Measurements from ENCODE around the gene NFIA.
"Not testable (repeated sequence)": the region's sequence is repeated elsewhere in the genome, so short reads cannot be mapped to it uniquely, and the experiment has no call there.

NFIA gene

GRCh38 chr1:61447968-61448430 is 365.6 kb downstream of the NFIA start:
- DNase-seq, result no peak

- no peak for DNase-seq
Measured at GRCh38 chr1:61448914-61449313, 366.6 kb downstream of the NFIA start.

GRCh38 chr1:61449410-61449809 is 367.0 kb downstream of the NFIA start:
- DNase-seq, result no peak

GRCh38 chr1:61450454-61450853 is 368.1 kb downstream of the NFIA start:
- DNase-seq, result no peak

- DNase-seq, result no peak
Measured at GRCh38 chr1:61450872-61451571, 368.7 kb downstream of the NFIA start.

- no peak for DNase-seq
Measured at GRCh38 chr1:61451572-61451968, 369.2 kb downstream of the NFIA start.

- DNase-seq, result no peak
Measured at GRCh38 chr1:61452176-61453035, 370.0 kb downstream of the NFIA start.

- DNase-seq, result peak; percentile 65
Measured at GRCh38 chr1:61453111-61453961, 371.0 kb downstream of the NFIA start.

GRCh38 chr1:61455400-61455799 is 373.0 kb downstream of the NFIA start:
- DNase-seq, result no peak

- no peak for DNase-seq
Measured at GRCh38 chr1:61457526-61458040, 375.2 kb downstream of the NFIA start.

GRCh38 chr1:61459345-61459744 is 377.0 kb downstream of the NFIA start:
- DNase-seq, result no peak

GRCh38 chr1:61460191-61460590 is 377.8 kb downstream of the NFIA start:
- no peak for DNase-seq

GRCh38 chr1:61461406-61462384 is 379.3 kb downstream of the NFIA start:
- no peak for DNase-seq

- DNase-seq, result no peak
Measured at GRCh38 chr1:61462628-61463027, 380.3 kb downstream of the NFIA start.

GRCh38 chr1:61463220-61463619 is 380.9 kb downstream of the NFIA start:
- DNase-seq, result no peak

GRCh38 chr1:61467836-61468235 is 385.5 kb downstream of the NFIA start:
- not testable (repeated sequence) for DNase-seq

GRCh38 chr1:61469365-61469764 is 387.0 kb downstream of the NFIA start:
- no peak for DNase-seq

GRCh38 chr1:61472876-61473275 is 390.5 kb downstream of the NFIA start:
- no peak for DNase-seq

GRCh38 chr1:61474269-61474817 is 392.0 kb downstream of the NFIA start:
- no peak for DNase-seq

- DNase-seq, result no peak
Measured at GRCh38 chr1:61474963-61475362, 392.6 kb downstream of the NFIA start.

GRCh38 chr1:61477301-61477700 is 394.9 kb downstream of the NFIA start:
- DNase-seq, result no peak

Measured in activated CD8-positive, alpha-beta memory T cell treated with anti-CD3 and anti-CD28 coated beads, Interleukin-2, amount 50 U/mL, for 4 hours (primary cell).